ENCODE data around the gene SOBP.
A peak's percentile ranks its signal among the peaks of the same experiment; 100 is the strongest.
"Not testable (repeated sequence)": the region's sequence is repeated elsewhere in the genome, so short reads cannot be mapped to it uniquely, and the experiment has no call there.

Gene SOBP

DNA sequence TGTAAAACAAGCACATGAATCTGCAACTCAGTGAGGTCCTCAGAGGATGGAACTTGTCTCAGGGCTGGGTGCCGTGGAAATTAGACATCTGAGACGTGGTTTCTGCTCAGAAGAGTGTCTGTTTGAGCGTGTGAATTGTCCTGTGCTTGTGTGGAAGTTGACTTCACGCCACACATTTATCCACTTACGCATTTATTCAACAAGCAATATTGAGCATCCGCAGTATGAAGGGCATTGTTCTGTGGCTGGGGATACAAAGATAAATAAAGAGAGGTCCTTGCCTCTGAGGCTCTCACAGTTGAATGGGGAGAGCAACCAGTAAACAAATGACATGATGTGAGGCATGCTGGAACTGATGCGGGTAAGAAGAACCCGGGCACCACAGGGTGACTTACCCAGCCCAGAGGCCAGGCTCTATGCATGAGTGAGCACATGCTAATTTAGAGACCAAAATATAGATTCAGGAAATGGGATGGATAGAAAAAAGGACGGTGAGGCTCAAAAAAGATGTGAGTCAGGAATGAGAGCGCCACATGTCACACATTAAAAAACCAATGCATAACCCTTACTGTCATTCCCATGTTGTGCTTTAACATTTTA, 60.4 kb downstream of the SOBP start:
- peak in 13 of 56 donors; percentile 7 to 58 (median 26) for DNase-seq

DNA sequence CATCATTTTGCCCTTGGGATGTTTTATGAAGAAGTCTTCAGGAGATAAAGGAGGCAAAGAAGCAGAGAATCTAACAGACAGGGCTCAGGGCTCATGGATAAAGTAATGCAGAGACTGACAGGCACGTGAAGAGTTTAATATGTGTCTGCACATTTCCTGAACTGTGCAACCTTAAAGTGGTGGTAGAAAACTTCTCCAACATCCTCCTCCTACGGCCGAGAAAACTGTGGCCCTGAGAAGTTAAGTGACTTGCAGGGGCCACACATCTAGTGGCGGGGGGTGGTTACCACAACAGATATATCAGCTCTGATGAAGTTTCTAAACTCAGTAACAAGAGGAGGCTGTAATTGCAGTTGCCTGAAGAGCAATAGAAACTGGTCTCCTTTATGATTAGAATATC, 61.0 kb downstream of the SOBP start:
- no peak for DNase-seq

DNA sequence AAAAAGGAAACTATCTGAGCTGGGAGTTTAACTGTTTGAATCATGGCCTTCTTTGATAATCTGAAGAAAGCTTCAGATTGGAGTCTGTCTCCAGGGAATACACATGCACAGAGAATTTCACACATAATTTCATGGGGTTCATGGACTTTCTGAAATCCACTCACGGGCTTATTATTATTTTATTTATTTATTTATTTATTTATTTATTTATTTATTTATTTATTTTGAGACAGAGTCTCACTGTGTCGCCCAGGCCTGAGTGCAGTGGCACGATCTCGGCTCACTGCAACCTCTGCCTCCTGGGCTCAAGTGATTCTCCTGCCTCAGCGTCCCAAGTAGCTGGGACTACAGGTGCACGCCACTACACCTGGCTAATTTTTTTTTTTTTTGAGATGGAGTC, 63.2 kb downstream of the SOBP start:
- DNase-seq: not testable (repeated sequence)

DNA sequence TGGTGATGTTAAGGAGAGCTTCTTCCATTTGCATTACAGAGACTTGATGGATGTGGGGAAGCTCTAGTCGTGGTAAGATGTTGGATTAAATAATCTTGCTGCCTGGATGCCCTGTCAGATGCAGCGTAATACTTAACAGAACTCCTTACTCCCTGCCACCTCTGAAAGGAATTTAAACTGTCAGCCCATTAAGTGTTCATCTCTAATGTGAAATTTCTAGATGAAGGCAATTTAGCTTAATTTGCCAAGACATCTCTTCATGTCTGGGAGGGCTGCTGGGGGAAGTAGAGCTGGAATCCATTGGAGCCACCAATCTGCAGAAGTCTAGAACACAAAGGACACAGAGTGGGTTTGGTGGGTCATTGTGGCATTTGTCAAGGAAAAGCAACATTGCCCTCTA, 64.4 kb downstream of the SOBP start:
- no peak for DNase-seq

DNA sequence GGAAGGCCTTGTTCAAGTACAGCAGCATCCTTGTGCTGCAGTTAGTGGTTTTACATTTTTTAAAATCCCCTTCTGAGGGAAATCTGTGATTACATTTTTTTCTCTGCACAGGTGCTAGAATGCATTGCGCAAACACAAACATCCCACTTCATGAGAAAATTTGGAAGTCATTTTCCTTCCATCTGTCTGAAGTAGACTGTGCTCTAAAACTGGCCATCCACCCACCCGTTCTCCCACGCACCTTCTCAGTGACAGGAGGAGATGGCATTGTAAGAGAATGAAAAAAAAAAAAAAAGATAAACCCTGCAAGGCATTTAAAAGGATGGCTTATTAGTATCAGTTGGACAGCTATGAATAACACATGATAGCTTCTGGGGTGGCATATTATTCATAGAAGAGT, 65.0 kb downstream of the SOBP start:
- DNase-seq: peak in 7 of 56 donors; percentile 3 to 53 (median 22)

DNA sequence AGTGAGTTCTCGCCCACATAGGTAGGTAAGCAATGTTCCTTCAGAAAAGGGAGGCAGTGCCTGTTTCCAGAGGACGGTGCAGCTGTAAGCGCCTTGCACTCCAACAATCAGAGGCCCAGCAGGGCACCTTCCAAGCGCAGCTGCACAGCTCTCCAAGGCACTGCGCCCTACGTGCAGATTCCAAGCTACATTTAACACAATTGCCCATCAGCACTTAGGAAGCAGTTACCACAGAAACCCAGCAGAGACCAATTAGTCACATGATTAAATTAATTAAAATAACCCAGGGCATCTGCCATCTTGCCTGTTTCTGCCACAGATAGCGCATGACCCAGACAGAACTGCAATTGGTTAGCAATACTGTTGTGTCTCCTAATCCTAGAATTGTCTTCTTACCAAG, 65.5 kb downstream of the SOBP start:
- DNase-seq: peak in 3 of 56 donors; percentile 5 to 22 (median 9)

DNA sequence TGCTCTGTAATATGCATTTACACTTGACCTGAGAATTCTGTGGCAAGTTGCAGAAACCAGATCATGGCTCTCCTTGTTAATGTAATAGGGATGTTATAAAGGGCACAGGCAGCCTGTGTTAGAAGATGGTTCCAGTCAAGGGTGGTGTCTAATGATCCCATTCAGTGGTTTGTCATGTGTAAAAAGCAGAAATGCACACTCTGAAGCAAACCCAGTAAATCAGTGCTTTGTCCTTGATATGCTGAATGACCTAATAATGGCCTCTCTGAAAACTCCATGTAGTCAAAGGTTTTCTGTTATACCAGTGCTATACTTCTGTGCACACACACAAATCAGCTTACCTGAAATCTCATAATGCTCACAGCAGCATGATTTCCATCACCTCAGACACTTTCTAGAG, 66.2 kb downstream of the SOBP start:
- DNase-seq: no peak

DNA sequence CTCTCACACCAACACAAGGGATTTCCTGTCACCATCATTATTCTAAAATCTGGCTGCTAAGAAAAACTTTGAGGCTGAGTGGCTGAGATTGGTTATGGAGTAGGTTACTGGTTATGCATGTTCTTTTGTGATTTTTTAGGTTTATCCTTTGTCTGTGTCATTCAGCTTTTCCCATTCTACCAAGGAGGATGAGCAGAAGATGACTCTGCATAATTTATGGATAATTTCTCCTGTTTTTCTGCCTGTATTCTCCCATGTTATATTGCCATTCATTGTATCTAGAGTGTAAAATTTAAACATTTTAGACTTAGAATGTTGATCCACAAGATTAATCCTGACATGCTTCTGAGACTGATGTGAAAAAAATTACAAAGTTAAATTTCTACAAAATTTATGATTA, 67.8 kb downstream of the SOBP start:
- no peak for DNase-seq

DNA sequence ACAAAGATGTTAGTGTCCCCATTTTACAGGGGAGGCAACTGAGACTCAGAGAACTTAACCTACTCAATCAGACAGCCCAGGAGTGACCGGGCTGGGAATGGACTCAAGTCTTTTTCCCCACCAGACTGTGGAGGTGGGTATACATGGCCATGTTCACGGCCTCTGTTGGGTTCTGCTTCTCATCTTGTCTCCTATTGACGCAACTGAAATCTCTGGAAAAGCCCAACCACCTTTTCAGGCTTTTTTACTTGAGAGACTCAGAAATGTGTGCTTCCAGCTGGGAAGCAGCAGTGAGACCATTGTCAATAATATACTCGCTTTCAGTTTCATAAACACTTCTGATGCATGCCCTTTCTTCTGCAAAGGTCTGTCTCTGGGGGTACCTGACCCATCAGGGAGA, 70.7 kb downstream of the SOBP start:
- DNase-seq: no peak

DNA sequence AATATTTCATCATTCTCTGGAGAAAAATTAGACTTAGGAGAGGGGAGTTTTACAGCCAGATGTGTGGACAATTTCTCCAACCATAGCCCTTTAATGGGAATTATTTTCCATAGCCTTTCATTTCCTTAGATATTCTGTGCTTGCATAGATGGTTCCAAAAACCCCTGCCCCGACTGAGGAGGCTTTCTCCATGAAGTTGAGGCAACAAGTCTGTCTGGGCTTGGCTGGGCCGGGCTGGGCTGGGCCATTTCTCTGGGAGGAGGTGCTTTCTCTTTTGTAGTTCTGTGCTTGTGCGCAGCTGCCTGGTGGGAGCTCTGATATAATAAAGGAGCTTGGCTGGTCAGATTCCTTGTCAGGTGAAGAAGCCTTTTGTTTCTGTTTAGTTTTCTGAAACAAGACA, 71.4 kb downstream of the SOBP start:
- DNase-seq: no peak

DNA sequence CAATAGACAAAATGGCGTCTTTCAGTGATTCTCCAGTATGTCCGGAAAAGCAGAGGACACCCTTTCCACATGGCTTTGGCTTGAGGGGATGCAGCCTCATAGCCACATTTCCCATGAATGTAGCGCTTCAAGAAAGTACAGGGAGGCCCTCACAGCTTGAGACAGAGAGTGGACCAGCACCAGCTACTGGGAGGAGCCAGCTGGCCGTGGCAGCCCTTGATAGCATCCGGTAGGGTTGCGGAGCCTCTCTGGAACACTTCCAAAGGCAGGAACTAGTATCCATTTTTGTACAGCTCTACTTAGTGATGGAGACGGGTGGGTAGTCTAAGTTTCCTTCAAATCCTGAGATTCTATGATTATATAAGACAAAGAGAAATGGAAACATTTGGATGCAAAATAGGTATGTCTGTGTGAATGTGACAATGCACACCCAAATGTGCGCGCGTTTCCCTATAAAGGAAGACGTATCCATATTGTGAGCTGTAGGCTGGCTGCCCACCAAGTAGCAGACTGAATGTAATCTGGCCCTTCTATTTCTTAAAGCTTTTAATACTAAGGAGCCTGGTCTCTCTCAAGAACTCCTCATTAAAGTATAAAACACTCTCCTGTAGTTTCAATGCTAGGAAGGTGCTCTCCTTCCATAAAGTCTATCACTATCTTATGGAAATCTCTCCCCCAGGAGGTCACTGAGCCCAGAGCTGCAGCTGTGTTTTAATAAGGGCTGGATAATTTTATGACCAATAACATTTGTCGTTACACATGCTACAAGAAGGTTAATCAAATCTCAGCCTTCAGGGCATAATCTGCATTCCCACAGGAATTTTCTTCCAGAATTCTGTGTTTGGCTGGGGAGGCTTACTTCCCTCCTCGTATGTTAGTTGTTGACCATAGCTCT, 74.0 kb downstream of the SOBP start:
- no peak for DNase-seq

DNA sequence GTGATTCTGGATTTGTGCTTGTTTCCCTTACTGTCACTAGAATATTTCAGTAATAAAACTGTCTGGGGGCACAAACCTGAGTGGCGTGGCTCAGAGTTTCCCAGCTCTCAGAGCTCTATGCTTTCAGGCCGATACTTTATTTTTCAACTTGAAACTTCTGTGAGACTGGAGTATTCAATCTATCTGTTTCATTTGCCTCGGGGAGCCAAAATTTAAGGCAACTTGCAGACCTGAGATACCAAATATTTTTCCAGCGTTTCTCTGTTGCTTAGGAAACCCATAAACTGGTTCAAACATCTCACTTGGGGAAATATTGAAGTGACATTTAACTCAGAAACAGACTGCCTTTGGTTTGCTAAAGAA, 74.7 kb downstream of the SOBP start:
- DNase-seq: no peak

DNA sequence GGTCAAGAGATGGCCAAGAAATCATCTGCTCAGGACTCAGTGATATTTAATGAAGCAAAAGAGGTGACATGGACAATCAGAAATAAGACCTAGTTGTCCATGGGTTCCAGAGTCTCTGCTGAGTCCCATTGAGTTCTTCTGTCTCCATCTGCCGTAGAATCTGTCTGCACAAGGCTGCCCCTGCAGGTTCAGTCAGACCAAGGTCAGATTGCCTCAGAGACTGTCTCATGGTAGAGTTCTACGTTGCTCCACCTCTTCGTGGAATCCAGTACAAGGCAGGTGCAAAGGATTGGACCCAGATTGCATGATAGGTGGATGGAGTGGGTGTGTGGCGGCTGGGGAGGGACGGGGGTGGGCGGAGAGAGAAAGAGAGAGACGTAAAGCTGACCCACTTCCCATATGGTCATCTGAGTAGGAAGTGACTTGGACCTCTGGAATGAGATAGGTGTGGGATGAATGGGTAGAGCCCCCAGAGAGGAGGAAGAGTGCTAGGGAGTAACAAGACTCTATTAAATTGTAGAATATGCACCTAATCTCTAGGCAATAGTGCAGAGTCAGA, 75.3 kb downstream of the SOBP start:
- DNase-seq: no peak

DNA sequence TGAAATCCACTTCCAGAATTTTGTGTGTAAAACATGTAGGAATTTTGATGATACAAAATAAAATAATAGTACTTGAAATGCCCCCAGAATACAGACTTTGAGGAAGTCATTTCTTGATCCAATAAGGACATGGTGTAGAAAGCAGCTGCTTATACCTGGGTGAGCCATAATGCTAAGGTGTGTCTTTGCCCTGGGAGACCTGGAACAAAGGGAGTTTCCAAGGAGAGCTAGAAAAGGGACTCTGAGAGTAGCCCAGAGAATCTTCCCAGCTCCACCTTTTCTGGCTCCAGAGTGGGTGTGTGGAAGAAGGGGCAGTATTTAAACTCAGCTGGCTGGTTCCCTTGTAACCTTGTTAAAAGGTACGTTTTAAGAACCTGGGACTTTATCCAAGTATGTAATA, 77.7 kb downstream of the SOBP start:
- DNase-seq: no peak

DNA sequence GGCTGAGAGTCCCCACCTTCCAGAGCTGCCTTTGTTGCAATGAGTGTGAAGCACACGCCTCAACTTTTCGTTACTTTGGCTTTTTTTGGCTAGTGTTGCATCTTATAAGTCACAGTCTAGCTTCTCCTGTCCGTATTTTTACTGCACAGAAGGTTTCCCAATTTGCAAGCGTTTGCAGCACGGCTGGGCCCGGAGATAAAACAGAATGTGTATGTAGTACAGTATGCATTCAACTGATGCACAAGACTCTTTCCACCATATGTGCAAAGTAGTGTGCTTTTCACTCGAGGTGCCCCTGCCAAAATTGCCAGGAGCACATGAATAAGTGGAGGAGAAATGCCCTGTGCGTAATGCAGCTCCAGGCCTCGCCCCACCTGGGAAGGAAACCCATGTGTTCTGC, 79.6 kb downstream of the SOBP start:
- peak in 2 of 56 donors; percentile 3 to 9 for DNase-seq

DNA sequence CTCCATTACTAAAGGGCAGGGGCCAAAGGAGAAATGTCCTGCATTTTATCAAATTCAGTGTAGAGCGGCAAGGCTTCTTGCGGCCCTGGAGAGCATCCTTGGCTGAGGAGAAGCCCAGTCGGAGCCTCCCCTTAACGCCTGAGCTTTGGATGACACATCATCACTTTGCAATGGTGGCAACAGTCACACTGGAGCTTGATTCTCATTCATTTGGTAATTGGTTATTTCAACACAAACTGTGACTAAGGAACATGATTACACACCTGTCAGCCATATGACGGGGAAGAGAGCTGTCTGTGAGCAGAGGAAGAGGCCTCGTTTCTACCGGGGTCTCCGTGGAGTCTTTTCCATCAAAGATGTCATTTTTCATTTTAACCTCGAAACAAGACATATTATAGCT, 81.4 kb downstream of the SOBP start:
- no peak for DNase-seq

DNA sequence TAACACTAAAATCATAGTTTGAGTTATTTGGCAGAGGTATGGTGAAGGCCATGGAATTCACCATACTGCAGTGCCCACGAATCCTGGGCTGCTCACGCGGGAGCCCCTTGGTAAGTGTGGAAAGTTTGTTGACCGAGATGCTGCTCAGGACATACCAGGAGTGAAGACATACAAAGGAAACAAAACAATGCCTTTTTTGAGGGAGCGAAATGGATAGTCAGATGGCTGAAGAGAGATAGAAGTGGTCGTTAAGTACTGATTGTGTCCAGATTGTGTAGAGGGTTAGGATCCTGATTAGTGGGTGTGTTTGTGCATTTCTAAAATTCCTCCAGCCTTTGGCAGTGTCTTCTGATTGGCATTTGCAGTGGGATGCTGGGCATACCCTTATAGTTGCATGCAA, 83.0 kb downstream of the SOBP start:
- no peak for DNase-seq

DNA sequence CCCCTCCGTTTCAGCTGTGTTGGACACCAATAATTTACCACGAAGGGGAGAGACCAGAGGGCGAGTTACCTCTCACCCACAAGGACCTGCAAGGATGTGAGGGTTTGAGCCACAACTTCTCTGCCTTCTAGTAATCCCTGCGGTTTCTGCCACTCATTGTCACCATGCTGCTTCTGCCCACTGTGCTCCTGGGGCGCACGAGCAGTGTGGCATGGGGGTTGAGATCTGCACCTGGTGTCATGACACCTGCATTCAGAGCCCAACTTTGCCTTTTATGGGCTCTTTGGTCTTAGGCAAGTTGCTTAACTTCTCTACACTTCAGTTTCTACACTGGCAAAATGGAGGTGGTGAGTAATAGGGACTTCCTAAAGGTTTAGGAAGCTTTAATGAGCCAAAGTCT, 84.9 kb downstream of the SOBP start:
- no peak for DNase-seq

DNA sequence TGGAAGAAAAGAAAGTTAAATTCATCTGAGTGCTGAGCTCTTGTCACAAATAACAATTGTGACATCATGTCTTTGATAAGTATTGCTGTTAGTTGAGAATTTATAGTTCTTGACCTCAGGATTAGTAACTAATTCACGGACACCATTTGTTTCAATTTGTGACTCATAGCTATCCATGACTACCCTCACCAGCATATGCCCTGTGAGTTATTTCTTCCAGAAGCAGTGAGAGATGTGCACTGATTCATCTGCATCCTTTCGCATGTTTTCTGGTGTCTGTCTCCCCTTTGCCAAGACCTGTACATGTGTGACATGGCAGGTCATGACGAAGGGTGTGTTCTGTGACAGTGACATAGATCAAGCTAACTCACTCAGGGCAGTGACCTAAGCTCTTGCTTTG, 86.9 kb downstream of the SOBP start:
- no peak for DNase-seq

DNA sequence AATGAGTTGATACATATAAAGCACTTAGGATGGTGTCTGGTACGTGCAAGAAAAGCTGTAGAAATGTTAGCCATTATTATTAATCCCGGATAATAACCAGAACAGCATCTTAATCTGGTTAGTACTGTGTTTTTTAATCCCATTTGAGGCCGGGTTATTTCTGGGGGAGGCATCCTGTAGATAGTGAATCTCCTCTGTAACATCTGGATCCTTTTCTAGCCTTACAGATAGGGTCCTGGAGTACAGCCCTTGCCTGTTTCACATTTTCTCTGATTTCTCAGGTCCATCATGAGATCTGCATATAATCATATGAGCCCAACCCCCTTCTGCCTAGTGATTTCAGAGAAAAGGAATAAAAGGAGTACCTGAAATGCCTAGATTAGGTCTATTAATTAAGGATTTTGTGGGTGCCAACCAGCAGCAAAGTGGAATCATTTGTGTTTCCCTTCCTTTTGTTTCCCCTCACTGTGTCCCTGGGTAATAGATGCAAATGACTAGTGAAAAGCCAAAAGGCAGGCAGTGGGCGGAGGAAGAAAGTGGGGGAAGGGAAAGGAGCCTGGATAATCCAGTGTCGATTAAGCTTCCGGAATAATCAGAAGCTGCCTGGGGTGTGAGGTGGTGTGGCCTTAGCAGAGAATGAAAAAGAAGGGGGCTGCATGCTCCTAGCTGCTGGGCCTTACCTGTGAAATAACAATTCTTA, 88.9 kb downstream of the SOBP start:
- DNase-seq: no peak

DNA sequence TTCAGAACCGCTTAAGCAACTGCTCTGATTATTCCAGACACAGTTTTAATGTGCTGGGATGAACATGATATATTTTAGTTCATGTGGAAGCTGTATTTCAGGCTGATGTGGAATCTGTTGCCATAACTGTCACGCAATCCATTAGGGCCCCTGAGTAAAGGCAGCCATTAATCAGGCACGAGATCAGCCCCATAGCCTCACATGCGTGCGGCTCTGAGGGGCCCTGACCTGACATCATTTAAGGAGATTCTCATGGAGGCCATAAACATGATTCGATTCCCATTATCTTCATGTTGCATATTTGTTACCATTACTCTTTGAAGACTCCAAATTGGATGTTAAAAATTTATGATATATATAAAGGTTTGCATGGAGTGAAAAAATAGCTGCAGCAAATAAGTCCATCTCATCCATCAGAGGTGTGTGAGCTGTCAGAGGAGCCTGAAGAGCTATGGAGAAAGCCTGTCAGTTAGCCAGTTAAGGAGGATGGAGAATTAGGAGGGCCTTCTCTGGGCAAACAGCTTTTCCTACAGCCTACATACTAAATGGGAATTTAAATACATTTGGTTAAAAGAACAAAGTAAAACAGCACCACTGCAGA, 89.6 kb downstream of the SOBP start:
- no peak for DNase-seq

DNA sequence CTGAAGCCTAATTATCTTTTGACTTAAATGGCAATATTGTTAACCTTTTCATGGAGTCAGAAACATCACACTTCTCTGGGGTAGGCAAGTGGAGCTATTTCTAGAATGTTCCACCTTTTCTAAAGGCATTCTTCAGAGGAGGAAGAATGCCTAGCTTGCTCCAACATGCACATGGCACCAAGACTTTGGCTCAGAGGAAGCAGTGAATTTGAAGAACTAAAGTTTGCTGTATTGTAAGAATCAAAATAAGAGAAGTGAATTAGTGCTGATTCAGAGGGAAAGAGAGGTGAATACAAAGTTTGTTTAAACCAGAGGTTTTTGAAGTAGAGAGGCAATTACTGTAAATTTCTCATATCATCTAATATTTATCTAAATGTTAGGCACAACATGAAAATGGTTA, 92.2 kb downstream of the SOBP start:
- DNase-seq: no peak

All from amygdala (tissue), 56 donors.